Measurements from ENCODE around the gene NUF2. TPM values are rescaled to one million over a fixed set of nuclear protein-coding genes. Genes with fewer than 3 reads are reported as not detected.

The NUF2 gene
- total RNA-seq, 1 experiment from 2014 or later: 30.7 TPM

DNA sequence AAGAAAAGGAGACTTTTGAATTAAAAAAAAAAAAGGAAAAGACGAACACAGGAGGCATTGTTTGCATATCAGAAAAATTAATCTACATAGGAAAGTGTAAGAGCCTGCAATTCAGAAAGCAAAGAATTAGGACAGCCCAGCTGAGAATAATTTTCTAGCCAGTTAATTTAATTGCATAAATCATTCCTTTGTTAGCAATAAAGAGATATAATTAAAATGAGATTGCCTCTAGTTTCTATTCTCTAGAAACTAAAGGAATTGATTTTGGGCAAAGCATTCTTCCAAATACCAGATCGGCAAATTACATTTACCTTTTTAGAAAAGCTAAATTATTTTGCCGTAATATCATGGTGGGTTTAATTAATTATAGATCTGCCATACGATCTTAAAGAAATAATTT is 46.0 kb downstream of the NUF2 start:
- peaks cover 0 to 1% (median 0%) of the 10 kb centered on the region in 3 experiments; a peak in 1 of 7 replicates for H3K36me3 Mint-ChIP-seq (ENCODE audit: insufficient read depth in 1 of 3, low read depth in 3 of 3)
- Histone ChIP-seq H3K27me3 (ENCODE audit: insufficient read depth, low read length) (no peaks in the 10 kb centered on the region), H2AFZ (ENCODE audit: low read length) (no peak overlapping the region), H2BK12ac (ENCODE audit: insufficient read length, low read depth, low read length) (no peak overlapping the region), H4K8ac (replicated peaks; ENCODE audit: insufficient read length, low read depth, low read length) (no peak overlapping the region), H3K27ac (ENCODE audit: insufficient read length, low read depth, low read length) (no peak overlapping the region), H3K4me1 (ENCODE audit: insufficient read depth, low read length) (no peaks in the 10 kb centered on the region), H2BK120ac (ENCODE audit: low read depth, low read length, poor library complexity, severe bottlenecking) (no peak overlapping the region), H3K4me2 (ENCODE audit: insufficient read depth, insufficient read length, low read length) (no peak overlapping the region), H2AK5ac (ENCODE audit: insufficient read length, low read length) (no peak overlapping the region), H3K9me3 (ENCODE audit: control insufficient read depth, low read depth, low read length) (no peaks in the 10 kb centered on the region), H3K79me1 (ENCODE audit: insufficient read depth, low read depth, low read length, poor library complexity, severe bottlenecking) (no peaks in the 10 kb centered on the region), H2BK15ac (ENCODE audit: low read depth, low read length) (no peak overlapping the region), H4K91ac (ENCODE audit: insufficient read length, low read depth, low read length) (no peak overlapping the region), H2BK20ac (ENCODE audit: low read depth, low read length, poor library complexity, severe bottlenecking) (no peak overlapping the region), H4K5ac (ENCODE audit: insufficient read length, low read depth, low read length) (no peak overlapping the region), H3K18ac (ENCODE audit: insufficient read length, low read depth, low read length) (no peak overlapping the region), H3T11ph (ENCODE audit: low read length) (no peak overlapping the region), H3K23me2 (ENCODE audit: insufficient read length, low read depth, low read length, poor library complexity, severe bottlenecking) (no peaks in the 10 kb centered on the region), H2BK5ac (ENCODE audit: insufficient read length, low read length) (no peak overlapping the region), H3K4ac (ENCODE audit: low read depth, low read length) (no peak overlapping the region), H3K23ac (ENCODE audit: insufficient read length, low read depth, low read length) (no peak overlapping the region), H3K56ac (ENCODE audit: insufficient read length, low read depth, low read length) (no peak overlapping the region), H3K79me2 (ENCODE audit: insufficient read depth, low read length) (no peaks in the 10 kb centered on the region), H3K9ac (ENCODE audit: extremely low read depth, insufficient read length, low read length) (no peak overlapping the region), H4K20me1 (ENCODE audit: control insufficient read depth, insufficient read depth, insufficient read length) (no peaks in the 10 kb centered on the region), H3K14ac (ENCODE audit: insufficient read depth, low read length) (no peak overlapping the region)
- no CpG with 5 or more reads among the region's 4 CpGs for WGBS (ENCODE audit: extremely low coverage, insufficient read length, low lambda C conversion rate)
- DNase-seq: no peak
- no peak overlapping the region for H3K4me3 Mint-ChIP-seq
- H3K9me3 Mint-ChIP-seq: no peaks in the 10 kb centered on the region
- H3K27ac Mint-ChIP-seq: no peak overlapping the region
- TF ChIP-seq, protein P1, sequence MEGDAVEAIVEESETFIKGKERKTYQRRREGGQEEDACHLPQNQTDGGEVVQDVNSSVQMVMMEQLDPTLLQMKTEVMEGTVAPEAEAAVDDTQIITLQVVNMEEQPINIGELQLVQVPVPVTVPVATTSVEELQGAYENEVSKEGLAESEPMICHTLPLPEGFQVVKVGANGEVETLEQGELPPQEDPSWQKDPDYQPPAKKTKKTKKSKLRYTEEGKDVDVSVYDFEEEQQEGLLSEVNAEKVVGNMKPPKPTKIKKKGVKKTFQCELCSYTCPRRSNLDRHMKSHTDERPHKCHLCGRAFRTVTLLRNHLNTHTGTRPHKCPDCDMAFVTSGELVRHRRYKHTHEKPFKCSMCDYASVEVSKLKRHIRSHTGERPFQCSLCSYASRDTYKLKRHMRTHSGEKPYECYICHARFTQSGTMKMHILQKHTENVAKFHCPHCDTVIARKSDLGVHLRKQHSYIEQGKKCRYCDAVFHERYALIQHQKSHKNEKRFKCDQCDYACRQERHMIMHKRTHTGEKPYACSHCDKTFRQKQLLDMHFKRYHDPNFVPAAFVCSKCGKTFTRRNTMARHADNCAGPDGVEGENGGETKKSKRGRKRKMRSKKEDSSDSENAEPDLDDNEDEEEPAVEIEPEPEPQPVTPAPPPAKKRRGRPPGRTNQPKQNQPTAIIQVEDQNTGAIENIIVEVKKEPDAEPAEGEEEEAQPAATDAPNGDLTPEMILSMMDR (conservative IDR thresholded peaks at IDR 0.05): no peak
- peaks cover 7% of the 10 kb centered on the region in 2 experiments for H3K4me1 Mint-ChIP-seq
- H3K27me3 Mint-ChIP-seq (ENCODE audit: low read depth): no peaks in the 10 kb centered on the region

Measured in H9 (cell line).